HG02798 (cell line): ENCODE data around the gene RNLS.
A peak's percentile ranks its signal among the peaks of the same experiment; 100 is the strongest.

Experiments used
- ATAC-seq: cut with Tn5 transposase; IDR thresholded peaks from one replicate; pipeline ENCODE4 v1.9.1; 2021; ENCODE audit warnings: mild to moderate bottlenecking; ENCODE audit not compliant: unreplicated experiment, poor library complexity

Gene RNLS

GRCh38 chr10:88401671-88402347 lies 181.3 kb downstream of the RNLS start:
- no peak for ATAC-seq

GRCh38 chr10:88399240-88399639 lies 183.9 kb downstream of the RNLS start:
- ATAC-seq, result no peak

- no peak for ATAC-seq
Measured at GRCh38 chr10:88395677-88396076, 187.4 kb downstream of the RNLS start.

DNA sequence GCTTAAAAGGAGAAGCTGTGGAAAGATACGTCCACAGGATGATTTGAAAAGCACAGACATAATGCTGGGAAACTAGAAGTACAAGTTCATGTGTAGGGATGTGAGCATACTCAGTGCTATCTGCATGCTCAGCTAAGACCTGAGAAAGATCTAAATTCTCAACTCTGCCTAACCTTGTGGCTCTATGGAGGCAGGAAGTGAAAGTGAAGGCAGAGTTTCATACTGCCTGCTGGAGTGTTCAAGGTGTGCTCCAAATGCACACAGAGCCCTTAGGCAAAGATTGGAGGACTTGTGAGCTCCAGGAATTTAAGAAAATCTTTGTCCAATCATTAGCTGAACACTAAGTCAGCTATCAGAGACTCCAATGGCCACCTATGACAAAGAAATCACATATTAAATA lies 190.9 kb downstream of the RNLS start:
- ATAC-seq, result peak; percentile 90

- ATAC-seq, result no peak
Measured at GRCh38 chr10:88390041-88390440, 193.1 kb downstream of the RNLS start.

GRCh38 chr10:88389456-88389855 lies 193.7 kb downstream of the RNLS start:
- ATAC-seq, result no peak

DNA sequence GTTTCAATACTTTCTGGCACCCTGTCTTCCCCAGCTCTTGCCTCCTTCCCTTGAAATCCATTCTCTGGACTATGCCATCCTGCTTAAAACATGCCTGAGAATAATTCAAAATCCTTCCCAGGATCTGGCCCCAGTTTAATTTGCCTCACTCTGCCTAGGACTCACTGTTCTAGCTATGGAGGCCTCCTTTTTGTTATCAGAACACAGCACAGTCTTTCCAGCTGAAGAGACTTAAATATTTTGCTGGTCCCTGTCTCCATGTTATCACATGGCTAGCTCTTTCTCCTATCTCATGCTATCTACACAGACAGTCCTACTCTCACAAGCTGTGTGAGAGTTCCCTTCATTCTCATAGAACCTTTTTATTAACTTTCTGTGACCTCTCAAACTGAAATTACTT lies 194.8 kb downstream of the RNLS start:
- no peak for ATAC-seq

DNA sequence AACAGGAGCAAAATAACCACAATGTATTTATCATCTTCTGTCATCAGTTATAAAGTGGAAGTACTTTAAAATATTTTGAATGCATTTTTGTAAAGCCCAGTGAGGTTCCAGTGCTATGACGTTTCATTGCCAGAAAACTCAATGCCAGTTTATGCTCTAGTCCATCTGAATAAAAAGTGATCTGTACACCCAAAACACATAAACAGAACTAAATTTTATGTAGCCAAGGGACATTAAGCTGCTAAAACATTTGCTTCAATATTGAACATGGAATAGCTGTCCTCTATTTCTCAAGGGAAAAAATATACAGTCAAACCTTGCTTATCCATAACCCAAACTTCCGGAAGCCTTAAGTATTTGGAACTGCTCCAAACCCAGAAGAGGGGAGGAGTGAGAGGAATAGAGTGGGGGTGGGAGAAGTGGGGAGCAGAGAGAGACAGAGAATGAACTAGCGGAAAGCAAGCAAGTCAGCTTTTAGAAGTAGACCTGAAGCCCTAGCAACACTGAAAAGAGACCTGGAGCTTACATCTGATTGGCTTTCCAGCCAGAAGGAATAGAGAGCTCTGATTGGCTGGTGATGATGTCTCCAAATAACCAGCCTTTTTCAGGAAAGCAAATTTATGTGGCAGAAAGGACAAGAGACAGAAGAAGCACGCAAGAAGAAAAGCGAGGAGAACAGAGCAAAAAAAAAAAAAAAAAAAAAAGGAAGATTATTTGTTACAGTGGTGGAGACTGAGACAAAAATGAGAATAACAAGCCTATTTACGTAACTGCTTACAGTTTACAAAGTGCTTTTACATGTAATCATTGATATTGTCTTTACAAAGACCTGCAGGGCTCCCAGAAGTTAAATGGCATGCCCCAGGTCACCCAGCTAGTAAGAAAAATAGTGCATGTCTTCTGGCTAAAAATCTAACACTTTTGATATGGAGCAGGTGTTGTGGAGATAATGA lies 196.0 kb downstream of the RNLS start:
- peak; percentile 40 for ATAC-seq

DNA sequence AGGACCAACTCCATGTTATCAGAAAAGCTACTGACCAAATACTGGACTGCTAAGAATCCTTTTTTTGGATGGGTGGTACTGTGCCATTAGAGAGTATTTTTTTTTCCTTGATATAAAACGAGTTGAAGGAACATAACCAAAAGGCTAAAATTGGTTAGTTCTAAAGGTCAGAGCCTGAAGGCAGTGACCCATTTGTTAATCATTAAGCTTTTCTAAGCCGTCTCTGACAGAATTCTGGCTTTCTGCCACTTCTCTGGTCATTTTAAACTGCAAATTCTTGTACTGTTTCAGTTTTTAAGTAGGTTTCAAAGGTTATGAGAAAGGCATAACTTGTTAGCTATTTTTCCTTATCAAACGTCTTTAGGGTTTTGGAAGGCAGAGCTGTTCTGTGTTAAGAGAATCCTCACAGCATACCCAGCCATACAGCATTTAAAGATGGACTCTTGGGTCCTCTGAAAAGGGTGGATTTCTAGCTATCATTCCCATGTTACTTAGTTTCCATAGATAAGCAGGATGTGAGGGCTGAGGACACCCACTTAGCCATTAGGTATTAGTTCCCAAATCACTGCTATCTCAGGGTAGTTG lies 196.8 kb downstream of the RNLS start:
- ATAC-seq, result peak; percentile 49

GRCh38 chr10:88385601-88386203 lies 197.4 kb downstream of the RNLS start:
- ATAC-seq, result peak; percentile 81

DNA sequence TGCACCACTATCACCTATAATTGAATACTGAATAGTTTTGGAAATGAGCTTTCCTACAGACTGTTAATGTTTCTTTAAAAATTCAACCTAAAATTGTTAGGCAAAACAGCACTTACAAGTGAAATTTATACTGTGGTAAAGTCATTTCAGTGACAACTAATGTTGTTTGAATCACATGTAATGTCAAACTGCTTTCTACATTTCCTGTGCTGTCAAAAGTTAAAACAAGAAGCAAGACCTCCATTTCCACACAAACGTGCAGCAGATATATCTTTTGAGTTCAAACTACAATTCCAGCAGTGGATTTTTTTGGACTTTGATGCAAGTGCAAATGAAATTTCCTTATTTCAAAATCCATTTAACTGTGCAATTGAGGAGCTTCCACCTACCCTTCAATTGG lies 199.8 kb downstream of the RNLS start:
- ATAC-seq, result no peak

DNA sequence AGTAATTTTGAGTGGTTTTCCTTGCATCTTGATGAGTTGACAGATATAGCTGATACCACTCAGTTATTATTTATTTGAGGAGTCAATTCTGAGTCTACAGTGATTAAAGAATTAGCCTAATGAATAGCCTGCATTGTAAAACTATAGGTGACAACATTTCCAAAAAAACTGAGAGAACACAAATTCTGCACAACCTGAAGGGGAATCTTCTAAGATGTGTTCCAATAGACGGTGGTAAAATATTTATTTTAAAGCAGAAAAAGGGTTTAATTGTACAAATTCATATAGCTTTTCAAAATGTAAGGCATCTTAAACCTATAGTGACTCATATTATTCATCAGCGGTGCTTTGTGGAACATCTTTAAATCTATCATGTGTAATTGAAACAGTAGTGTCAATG lies 200.4 kb downstream of the RNLS start:
- no peak for ATAC-seq

- no peak for ATAC-seq
Measured at GRCh38 chr10:88379575-88379974, 203.5 kb downstream of the RNLS start.

DNA sequence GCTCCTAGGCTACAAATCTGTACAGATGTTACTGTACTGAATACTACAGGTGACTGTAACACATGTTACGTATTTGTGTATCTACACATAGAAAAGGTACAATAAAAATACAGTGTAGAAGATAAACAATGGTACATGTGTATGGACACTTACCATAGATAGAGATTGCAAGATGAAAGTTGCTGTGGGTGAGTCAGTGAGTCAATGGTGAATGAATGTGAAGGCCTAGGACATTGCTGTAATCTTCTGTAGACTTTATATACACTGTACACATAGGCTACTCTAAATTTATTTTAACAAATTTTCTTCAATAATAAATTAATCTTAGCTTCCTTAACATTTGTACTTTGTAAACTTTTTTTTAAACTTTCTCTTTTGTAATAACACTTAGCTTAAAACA lies 205.6 kb downstream of the RNLS start:
- no peak for ATAC-seq

DNA sequence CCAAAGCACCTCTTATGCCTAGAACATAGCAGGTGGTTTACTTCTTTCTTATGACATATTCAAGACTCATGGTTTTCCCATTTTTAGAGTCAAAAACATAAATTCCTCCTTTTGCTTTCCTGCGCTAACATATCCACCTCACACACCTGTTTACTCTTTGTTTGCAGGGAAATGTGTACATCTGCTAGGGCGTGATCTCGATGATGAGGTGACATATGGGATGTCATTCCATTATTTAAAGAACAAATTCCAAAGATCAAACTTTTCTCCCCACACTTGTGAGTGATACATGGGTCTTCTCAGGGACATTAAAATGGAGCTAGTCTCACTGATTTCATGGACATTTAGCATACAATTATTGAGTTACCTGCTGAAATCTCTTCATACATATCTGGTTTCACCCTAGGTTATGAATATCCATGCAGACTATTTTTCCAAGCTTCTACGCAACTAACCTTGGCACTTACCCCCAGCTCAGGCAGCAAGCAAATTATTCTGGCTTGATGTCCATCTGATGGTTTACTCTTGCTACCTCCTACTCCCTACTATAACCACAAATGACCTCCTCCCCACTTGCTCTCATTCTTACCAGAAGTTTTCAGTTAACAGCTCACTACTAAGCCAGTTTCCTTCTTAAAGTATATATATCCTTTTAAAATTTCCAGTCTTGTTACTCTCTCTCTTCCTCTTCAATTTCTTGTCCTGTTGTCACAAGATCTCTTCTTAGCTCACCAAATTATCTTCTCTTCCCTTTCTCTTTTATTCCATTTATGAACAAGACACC lies 208.5 kb downstream of the RNLS start:
- no peak for ATAC-seq

- no peak for ATAC-seq
Measured at GRCh38 chr10:88372881-88373592, 210.1 kb downstream of the RNLS start.

DNA sequence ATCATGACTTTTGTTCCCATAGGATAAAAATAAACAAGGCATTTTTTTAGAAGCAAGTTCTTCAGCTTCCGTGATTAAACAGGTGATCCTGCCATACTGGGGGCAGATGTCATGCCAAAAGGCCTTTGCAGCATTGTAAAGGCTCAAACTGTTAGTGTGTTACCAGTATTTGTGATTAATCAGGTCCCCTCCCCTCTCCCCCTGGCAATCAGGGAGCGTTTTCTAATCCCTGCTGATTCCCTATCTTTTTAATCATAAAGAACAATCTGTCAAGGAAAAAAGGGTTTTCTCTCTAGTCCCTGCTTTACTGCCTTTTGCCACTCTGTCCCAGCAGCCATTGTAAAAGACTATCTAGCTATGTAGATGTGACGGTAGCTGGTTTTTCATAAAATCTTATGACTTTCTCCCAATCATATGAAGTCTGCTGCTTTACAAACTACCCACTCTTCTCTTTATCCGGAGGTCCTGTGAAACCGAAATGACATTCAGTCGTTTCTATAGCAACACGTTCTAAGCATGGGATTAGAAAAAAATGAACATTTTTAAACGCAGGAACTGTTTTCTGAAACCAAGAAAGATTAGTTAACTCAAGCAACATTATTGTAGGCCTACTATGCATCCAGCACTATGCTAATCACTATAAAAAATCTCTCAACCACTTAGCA lies 210.9 kb downstream of the RNLS start:
- ATAC-seq, result no peak

DNA sequence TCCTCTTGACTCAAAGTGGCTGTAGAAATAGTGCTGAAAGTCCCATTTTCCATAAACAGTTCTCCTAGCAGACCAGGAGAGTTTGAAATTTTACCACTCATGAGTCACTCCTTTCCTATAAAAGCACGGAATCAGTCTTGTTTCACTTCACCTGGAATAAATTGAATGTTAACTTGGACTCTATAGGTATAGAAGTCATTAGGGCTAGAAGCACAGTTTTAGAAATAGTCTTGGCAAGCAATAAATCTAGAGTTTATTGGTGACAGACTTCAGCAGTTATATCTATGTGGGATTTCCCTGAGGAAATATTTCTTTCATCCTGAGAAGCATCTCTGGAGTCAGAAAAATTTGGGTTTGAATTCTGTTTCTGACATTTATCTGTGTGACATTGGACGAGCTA lies 212.4 kb downstream of the RNLS start:
- ATAC-seq, result no peak

DNA sequence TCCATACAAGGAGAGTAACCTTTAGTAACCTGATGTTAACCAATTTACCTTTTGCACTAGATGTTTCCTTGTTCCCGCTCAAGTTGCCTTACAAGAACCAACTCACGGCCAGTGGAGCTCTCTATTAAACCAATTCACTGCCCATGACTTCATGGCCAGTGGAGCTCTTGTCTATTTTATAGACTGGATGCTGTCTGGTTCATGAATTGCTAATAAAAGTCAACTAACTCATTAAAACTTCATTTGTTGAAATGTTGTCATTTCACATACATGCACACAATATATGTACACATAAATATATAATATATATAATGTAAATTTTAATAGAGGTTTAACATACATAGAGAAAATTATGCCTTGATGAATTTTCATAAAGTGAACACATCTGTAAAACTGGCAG lies 216.3 kb downstream of the RNLS start:
- no peak for ATAC-seq
